ENCODE data around the gene COL6A3.
A peak's percentile ranks its signal among the peaks of the same experiment; 100 is the strongest.

COL6A3 gene

DNA sequence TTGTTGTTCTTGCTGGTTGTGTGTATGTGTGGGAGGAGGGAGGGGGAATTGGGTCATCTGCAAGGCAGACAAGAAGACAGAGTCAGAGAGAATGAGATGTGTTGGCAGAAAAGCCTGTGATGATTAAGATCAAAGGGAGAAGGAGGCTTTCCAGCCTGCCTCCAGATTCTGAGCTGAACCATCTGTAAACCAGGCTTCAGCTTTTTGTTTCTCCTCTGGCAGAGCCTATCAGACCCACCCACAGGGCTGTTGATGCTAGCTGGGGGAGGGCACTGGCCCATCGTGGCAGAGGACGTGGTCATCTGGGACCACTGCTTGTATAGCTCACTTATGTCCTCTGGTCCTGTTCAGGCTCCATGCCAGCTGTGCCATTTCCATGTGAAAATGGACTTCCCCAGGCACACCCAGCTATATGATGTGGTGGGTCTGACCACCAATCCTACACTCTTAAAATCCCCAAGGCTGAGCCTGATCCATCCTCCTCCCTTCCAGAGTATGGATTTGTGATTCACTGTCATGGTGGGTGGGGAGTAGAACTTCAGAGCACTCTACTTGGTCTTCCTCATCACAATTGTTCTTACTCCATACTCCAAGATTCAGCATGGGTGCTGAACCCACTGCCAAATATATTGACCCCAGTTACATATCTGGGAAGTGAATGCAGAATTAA is 27.8 kb upstream of the COL6A3 start:
- DNase-seq: peak; percentile 37

- no peak for DNase-seq
These were observed 26.9 kb upstream of the COL6A3 start for GRCh38 chr2:237440819-237441281.

DNA sequence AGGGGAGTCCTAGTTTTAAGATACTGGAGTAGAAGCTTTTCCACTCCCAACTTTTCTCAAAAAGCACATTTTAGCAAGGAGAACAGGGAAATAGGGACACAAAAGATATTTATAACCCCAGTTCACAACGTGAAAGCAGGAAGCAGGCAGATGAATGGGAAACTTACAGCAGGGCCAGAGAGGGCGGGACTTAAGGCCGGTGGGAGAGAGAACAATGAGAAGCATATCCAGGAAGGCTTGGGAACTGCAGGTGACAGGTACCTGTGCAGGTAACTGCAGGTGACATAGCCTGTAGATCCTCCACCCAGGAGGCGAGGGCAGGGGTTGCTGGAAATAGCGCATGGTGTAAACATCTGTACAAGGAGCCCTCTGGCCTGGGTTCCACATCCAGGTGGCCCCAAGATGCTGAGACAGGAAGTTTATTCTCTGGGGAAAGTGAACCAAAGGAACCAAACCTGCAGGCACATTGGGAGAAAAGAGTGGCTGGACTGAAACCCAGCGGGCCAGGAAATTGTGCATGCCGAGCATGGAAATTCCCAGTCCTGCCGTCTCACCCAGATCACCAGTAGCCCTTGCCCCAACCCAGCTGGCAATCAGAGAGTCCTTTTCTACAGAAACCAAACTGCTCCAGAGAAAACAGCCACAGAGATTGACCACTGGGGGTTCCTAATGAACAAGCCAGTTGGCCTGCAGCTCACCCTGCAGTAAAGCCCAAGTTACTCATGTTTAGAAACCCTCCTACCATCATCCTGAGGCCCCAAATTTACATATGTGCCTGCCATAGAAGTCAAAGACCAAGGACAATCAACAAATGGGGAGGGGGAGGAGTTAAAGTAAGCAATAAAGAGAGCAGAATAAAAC is 24.3 kb upstream of the COL6A3 start:
- no peak for DNase-seq

GRCh38 chr2:237437566-237437965 is 23.6 kb upstream of the COL6A3 start:
- no peak for DNase-seq

GRCh38 chr2:237435844-237436587 is 22.1 kb upstream of the COL6A3 start:
- peak; percentile 46 for DNase-seq

DNA sequence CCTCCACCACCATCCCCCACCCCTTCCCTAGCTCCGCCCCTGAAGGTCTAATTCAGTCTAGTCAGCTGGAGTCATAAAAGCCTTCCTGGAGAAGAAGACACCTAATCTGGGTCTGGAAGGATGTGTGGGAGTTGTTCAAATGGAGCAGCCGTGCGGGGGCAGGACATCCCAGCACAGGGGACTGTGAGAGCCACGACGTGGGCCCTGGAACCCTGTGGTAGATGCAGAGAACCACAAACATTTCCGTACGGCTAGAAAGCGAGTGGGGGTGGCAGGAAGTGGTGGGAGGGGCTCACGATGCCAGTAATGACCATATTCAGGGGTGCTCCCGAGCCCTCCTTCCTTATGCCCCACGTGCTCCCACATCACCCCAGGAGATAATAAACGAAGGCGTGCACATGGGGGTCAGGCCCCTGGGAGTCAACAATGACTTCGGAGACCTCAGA is 20.9 kb upstream of the COL6A3 start:
- peak; percentile 50 for DNase-seq

- DNase-seq: no peak
These were observed 20.1 kb upstream of the COL6A3 start for GRCh38 chr2:237433920-237434676.

DNA sequence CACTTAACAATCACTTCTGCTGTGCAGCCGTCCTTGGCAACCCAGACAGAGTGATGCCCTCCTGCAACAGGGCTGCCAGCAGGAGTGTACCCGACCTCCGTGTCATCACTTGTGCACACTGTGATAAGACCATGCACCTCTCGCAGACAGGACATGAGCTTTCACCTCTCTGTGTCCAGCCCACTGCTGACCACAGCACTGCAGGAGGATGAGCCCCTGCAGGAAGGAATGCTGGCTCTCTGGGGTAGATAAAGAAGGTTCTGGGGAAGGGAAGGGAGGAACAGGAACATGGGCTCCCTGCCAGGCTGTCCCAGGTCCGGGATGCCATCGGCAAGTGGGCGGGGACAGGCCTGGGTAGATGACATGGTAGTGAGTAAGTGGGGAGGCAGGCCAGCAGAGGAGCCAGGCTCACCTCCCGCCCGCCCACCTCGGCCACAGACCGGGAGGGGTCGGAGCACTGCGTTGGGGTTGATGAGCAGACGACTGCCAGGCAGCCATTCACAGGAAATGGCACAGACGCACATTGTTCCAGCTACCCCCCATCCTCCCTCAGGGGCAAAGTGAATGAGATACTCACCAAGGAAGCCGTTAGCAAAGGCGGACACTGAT is 18.6 kb upstream of the COL6A3 start:
- DNase-seq: peak; percentile 100

- no peak for DNase-seq
These were observed 17.9 kb upstream of the COL6A3 start for GRCh38 chr2:237431837-237432236.

- DNase-seq: peak; percentile 84
These were observed 17.4 kb upstream of the COL6A3 start for GRCh38 chr2:237431372-237431771.

DNA sequence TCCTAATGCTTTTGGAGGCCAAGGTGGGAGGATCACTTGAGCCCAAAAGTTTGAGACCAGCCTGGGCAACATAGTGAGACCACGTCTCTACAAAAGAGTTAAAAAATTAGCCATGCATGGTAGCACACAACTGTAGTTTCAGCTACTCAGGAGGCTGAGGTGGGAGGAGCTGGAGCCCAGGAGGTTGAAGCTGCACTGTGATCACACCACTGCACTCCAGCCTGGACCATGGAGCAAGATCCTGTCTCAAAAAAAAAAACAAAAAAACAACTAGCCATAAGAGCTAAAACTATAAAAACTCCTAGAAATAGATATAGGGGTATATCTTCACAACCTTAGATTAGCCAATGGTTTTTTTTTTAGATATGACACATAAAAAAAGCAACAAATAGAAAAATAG is 16.9 kb upstream of the COL6A3 start:
- DNase-seq: no peak

- DNase-seq: no peak
These were observed 15.8 kb upstream of the COL6A3 start for GRCh38 chr2:237429753-237430152.

DNA sequence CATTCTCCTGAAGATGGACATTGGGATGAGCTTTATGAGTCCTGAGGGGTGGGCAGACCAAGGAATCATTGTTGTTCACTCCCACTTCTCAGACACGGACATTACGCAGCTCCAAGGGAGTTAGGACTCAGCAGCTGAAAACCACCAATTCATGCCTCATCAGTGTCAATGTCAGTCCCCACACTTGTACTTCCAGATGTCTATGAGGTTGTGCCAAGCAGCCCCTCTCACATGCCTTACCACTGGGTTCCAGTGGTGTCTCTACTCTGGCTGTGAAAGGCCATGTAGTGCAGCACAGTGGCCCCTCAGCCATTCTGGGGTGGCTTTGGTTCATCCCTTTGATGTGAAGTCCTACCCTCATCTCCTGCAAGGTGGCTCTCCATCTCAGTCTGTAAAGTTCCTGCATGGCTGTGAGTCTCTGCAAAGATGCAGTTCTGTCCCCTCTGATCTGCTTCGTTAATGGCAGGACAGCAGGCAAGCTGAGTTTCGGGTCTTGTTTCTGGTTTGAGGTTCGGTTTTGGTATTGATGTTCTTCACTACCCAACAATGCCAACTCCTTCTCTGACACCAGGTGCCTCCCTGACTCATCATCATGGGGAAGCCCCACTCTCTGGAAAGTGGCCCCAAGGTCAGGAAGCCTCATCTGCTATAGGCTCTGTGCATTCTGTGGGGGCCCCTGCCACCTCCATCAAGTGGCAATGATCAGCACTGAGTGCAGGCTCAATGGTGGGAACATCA is 14.0 kb upstream of the COL6A3 start:
- no peak for DNase-seq

DNA sequence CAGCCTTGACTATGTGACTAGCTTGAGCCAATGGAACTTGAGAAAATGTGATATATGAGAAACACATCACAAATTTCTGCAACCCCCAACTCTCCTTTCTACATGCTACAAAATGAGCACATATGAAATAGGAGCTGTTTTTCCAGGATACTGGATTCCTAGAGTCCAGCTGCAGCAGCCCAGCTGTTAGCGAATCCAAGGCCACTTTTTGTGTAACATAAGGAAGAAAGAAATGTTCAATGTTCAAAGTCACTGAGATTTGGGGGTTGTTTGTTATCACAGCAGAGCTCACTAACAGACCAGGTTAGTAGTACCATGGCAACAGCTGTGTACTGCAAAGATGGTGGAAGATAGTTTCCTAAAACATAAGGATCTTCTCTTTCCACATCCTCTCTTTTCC is 12.6 kb upstream of the COL6A3 start:
- no peak for DNase-seq

- DNase-seq: no peak
These were observed 11.4 kb upstream of the COL6A3 start for GRCh38 chr2:237425320-237425719.

DNA sequence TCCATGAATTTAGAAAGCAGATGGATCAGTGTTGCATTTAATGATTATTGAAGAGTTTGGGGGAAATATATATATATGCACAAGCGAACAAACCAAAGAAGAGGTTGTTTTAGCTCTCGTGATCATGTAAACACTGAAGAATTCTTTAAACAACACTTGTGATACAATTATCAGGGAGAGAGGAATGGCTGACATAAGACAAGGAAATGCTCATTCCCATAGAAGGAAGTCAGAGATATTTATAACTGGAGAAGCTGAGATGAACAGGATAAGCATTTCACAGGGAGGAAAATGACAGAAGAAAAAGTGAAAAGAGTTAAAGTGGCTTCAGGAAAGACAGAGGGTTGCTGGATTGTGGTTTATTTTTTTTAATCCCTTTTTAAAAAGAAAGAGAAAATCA is 10.6 kb upstream of the COL6A3 start:
- DNase-seq: no peak

- DNase-seq: no peak
These were observed 9.9 kb upstream of the COL6A3 start for GRCh38 chr2:237423891-237424290.

GRCh38 chr2:237422309-237422708 is 8.3 kb upstream of the COL6A3 start:
- DNase-seq: no peak

DNA sequence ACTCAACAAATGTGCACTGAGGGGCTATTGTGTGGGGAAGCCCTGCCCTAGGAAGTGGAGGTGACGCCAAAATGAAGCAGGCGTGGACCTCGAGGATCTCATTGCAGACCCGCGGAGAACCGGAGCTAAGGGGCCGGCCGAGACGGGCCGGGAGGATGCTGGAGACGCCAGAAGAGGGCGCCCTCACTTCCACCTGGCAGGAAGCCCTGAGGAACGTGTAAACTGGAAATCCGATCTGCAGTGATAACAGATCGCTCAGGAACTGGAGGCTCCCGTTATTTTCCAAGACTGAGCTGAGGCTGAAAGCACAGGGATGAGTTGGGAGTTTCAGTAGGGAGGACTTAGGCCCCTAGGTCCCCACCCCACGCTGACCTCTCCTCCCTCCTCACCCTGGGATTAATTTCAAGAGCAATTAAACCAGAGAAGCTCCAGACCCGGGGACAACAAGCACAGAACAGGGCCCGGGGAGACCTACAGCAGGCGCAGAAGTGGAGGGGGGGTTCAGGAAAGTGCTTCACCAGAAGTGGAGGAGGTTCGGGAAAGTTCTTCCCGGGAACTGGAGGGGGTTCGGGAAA is 7.7 kb upstream of the COL6A3 start:
- peak; percentile 77 for DNase-seq

GRCh38 chr2:237418300-237418699 is 4.3 kb upstream of the COL6A3 start:
- DNase-seq: no peak

All from kidney glomerular epithelial cell (primary cell).